Measurements from ENCODE around the gene KRT86. TPM values are rescaled to one million over a fixed set of nuclear protein-coding genes. Genes with fewer than 3 reads are reported as not detected.
"Not testable (repeated sequence)": the region's sequence is repeated elsewhere in the genome, so short reads cannot be mapped to it uniquely, and the experiment has no call there.

The KRT86 gene
- total RNA-seq, 4 donors from 2014 or later: 1.7 TPM; not detected in 3

GRCh38 chr12:52256584-52256935, 17.9 kb upstream of the KRT86 start:
- 30% methylated on average over 2 of the region's 2 CpGs; no CpG with 5 or more reads in 1 of the 2 donors for WGBS, 2 donors (ENCODE audit: low coverage in 1 of 2)
- Histone ChIP-seq H3K27ac (no peak overlapping the region), H3K27me3 (peaks cover 53% of the 10 kb centered on the region), H3K9me3 (no peaks in the 10 kb centered on the region), H3K36me3 (no peaks in the 10 kb centered on the region), H3K4me1 (peaks cover 0 to 9% (median 7%) of the 10 kb centered on the region in 3 donors), H3K4me3 (no peak overlapping the region)
- no peak for TF ChIP-seq CTCF (IDR thresholded peaks at IDR 0.05)
- no peak for TF ChIP-seq POLR2AphosphoS5 (IDR thresholded peaks at IDR 0.05)
- TF ChIP-seq POLR2A (IDR thresholded peaks at IDR 0.05): no peak
- TF ChIP-seq EP300 (IDR thresholded peaks at IDR 0.05): no peak
- ATAC-seq: no peak

DNA sequence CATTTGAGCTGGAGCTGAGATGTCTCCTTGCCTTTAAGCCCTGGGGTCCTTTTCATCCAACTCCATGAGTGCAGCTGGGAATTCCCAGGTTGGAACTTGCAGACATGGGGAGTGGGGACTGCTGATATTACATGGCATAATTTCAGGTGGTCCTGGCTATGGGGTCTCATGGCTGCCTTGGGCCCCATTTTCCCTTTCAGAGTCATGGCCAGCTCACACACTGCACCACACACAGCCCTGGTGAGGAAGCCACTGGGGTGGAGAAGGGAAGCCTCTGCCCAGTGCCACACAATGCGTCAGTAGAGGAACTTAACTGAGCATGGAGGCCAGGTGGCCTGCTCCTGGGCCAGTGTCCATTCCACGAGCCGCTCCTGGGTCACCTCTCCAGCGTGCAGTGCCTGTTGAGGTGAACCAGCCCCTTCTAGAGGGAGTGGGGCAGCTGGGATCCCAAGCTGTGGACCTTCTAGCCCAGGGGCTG, 17.3 kb upstream of the KRT86 start:
- H3K9me3 ChIP-seq: no peaks in the 10 kb centered on the region
- no peaks in the 10 kb centered on the region for H3K36me3 ChIP-seq
- peaks cover 57% of the 10 kb centered on the region for H3K27me3 ChIP-seq
- H3K4me1 ChIP-seq: peaks cover 0 to 9% (median 7%) of the 10 kb centered on the region in 3 donors
- TF ChIP-seq POLR2AphosphoS5 (IDR thresholded peaks at IDR 0.05) (no peak), POLR2A (IDR thresholded peaks at IDR 0.05) (no peak), EP300 (IDR thresholded peaks at IDR 0.05) (no peak), CTCF (IDR thresholded peaks at IDR 0.05) (no peak)
- WGBS, 2 donors (ENCODE audit: low coverage in 1 of 2): 100% methylated on average over 1 of the region's 4 CpGs; no CpG with 5 or more reads in 1 of the 2 donors
- H3K4me3 ChIP-seq: no peak overlapping the region
- H3K27ac ChIP-seq: no peak overlapping the region
- ATAC-seq: no peak

- not testable (repeated sequence) for ATAC-seq, H3K36me3 ChIP-seq, H3K4me3 ChIP-seq, H3K9me3 ChIP-seq, H3K4me1 ChIP-seq, H3K27ac ChIP-seq
- peaks cover 64% of the 10 kb centered on the region for H3K27me3 ChIP-seq
- WGBS, 2 donors (ENCODE audit: low coverage in 1 of 2): 80 to 88% methylated on average over 3 to 5 of the region's 13 CpGs
Observed at GRCh38 chr12:52257922-52258321, 16.5 kb upstream of the KRT86 start.

GRCh38 chr12:52258335-52258901, 16.0 kb upstream of the KRT86 start:
- TF ChIP-seq POLR2AphosphoS5 (IDR thresholded peaks at IDR 0.05) (no peak), CTCF (IDR thresholded peaks at IDR 0.05) (peak in 2 of 4 experiments; percentile 16 to 32)
- ATAC-seq: peak; percentile 33
- Histone ChIP-seq H3K27ac (no peak overlapping the region), H3K36me3 (no peaks in the 10 kb centered on the region), H3K4me1 (peaks cover 0 to 9% (median 7%) of the 10 kb centered on the region in 3 donors), H3K9me3 (no peaks in the 10 kb centered on the region), H3K27me3 (peaks cover 64% of the 10 kb centered on the region), H3K4me3 (peak overlapping the region in 1 of 2 donors; percentile 34)
- WGBS, 2 donors (ENCODE audit: low coverage in 1 of 2): 13% methylated on average over 13 of the region's 72 CpGs; no CpG with 5 or more reads in 1 of the 2 donors

GRCh38 chr12:52259657-52260243, 14.7 kb upstream of the KRT86 start:
- no peak for TF ChIP-seq CTCF (IDR thresholded peaks at IDR 0.05)
- H3K27me3 ChIP-seq: peaks cover 63% of the 10 kb centered on the region
- no peaks in the 10 kb centered on the region for H3K9me3 ChIP-seq
- 85 to 86% methylated on average over 3 to 5 of the region's 6 CpGs for WGBS, 2 donors (ENCODE audit: low coverage in 1 of 2)
- H3K4me3 ChIP-seq: no peak overlapping the region
- no peak for ATAC-seq
- no peak overlapping the region for H3K27ac ChIP-seq
- no peaks in the 10 kb centered on the region for H3K36me3 ChIP-seq
- H3K4me1 ChIP-seq: peaks cover 0 to 9% (median 7%) of the 10 kb centered on the region in 3 donors

All from gastroesophageal sphincter (tissue), 4 donors.